A204.1 (cell line): ENCODE data around the gene GDAP1L1.
"Not testable (repeated sequence)": the region's sequence is repeated elsewhere in the genome, so short reads cannot be mapped to it uniquely, and the experiment has no call there.

Experiments used
- FAIRE-seq: peaks from 2 replicates; lab custom pipeline; 2012; peaks lifted over from hg19 to GRCh38; lab: Jason Lieb, UNC

Gene GDAP1L1

GRCh38 chr20:44221368-44221954 is 25.6 kb upstream of the GDAP1L1 start:
- no peak for FAIRE-seq

GRCh38 chr20:44222027-44222426 is 25.1 kb upstream of the GDAP1L1 start:
- FAIRE-seq, result no peak

- no peak for FAIRE-seq
These were observed 24.3 kb upstream of the GDAP1L1 start for GRCh38 chr20:44222633-44223368.

DNA sequence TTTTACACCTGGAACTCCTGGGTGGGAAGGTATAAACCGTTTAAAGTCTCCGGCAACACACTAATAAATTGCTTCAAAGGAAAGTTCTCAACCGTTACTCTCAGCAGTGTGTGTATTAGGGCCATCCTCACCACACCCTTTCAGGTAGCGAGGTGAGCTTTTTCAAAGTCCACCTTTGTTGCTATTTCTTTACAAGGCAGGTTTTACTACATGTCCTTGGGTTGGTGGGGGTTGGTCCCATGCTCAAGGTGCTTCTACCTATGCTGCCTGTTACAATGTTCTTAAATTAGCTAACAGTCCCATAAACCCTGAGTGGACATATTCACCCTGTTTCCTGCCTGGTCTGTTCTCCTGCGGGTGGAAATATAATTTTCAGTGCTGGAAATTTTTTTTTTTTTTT is 23.4 kb upstream of the GDAP1L1 start:
- no peak for FAIRE-seq

- no peak for FAIRE-seq
These were observed 22.5 kb upstream of the GDAP1L1 start for GRCh38 chr20:44224637-44225036.

- no peak for FAIRE-seq
These were observed 18.4 kb upstream of the GDAP1L1 start for GRCh38 chr20:44228465-44229258.

- FAIRE-seq, result no peak
These were observed 15.9 kb upstream of the GDAP1L1 start for GRCh38 chr20:44231193-44231592.

- no peak for FAIRE-seq
These were observed 15.2 kb upstream of the GDAP1L1 start for GRCh38 chr20:44231713-44232468.

GRCh38 chr20:44232469-44232856 is 14.6 kb upstream of the GDAP1L1 start:
- peak; percentile 70 for FAIRE-seq

GRCh38 chr20:44233436-44234016 is 13.6 kb upstream of the GDAP1L1 start:
- no peak for FAIRE-seq

DNA sequence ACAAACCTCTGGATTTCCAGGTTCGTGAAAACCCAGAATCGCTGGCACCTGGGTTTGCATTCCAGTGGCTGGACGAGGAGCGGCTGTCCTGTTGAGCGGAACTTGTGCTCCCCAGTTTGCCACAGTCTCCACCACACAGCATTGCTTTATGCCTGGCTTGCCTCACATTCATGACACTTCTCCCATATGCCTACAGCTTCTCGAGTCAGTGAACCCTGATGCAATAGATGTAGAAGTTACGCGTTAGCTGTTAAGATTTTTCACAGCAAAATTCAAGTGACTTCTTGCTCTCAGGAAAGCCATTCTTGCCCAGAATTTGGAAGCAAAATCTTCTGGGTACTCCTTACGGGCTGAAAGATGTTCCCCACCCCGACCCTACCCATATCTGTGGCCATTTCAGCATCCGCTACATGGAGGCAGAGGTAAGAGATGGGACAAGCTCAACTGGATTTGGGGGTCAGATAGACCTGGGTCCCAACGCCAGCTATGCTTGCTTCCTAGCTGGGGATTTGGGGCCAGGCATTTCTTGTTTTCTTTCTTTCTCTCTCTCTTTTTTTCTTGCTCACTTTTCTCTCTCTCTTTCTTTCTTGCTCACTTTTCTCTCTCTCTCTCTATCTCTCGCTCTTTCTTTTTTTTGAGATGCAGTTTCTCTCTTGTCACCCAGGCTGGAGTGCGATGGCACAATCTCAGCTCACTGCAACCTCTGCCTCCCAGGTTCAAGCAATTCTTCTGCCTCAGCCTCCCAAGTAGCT is 12.4 kb upstream of the GDAP1L1 start:
- FAIRE-seq, result no peak

GRCh38 chr20:44235702-44236101 is 11.4 kb upstream of the GDAP1L1 start:
- FAIRE-seq, result no peak

GRCh38 chr20:44236840-44237239 is 10.3 kb upstream of the GDAP1L1 start:
- FAIRE-seq, result not testable (repeated sequence)

DNA sequence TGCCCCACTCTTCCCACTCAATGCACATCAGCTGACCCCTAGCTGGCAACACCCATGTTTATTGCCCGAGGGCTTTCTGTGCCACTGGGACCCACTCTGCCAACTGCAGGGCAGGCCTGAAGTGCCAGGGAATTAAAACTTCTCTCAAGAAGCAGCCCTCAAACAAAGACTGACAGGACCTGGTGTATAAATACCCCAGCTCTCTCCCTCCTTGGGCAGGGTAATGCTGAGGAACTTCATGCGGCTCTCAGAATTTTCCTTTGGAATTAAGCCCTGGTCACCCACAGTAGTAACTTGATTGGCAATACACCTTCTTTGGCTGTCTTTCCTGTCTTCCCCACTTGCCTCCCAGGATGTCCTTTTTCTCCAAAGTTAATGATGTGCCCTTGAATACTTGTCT is 5.3 kb upstream of the GDAP1L1 start:
- FAIRE-seq, result no peak

DNA sequence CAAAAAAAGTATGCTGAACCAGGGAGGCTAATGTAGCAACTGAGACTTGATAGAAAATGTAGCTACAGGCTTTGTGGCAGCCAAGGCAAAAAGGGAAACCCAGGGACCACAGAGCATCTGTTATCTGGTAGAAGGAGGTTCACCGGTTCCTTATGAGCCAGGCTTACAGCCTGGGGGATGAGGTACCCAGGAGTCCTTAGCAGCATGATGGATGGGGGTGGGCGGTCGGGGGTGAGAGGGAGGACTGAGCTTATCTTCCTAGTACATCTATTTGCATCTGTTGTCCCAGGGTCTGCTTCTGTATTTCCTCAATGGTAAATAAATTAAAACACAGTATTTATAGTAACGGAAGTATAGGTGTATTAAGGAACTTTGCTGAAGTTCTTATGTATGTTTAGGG is 1.1 kb upstream of the GDAP1L1 start:
- FAIRE-seq, result no peak

GRCh38 chr20:44247586-44248409 is 690 bp downstream of the GDAP1L1 start:
- no peak for FAIRE-seq

- no peak for FAIRE-seq
These were observed 1.3 kb downstream of the GDAP1L1 start for GRCh38 chr20:44248410-44248759.

DNA sequence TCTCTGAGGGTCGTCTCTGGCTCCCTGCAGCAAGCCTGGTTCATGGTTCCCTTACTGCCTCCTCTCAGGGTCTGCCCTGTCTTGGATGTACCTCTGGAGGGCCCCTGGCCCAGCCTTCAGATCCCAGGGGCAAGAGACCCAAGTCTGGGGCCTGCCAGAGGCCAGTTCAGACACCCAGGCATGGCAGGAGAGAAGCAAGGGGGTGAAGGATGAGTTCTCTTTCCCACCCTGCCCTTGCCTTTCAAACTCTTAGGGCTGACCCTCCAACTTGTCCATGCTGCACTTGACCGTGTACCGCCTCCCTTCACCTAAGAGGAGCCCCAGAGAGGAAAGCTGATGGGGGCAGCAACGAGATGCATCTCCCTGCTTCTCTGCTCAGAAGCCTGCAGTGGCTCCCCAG is 4.2 kb downstream of the GDAP1L1 start:
- FAIRE-seq, result no peak

DNA sequence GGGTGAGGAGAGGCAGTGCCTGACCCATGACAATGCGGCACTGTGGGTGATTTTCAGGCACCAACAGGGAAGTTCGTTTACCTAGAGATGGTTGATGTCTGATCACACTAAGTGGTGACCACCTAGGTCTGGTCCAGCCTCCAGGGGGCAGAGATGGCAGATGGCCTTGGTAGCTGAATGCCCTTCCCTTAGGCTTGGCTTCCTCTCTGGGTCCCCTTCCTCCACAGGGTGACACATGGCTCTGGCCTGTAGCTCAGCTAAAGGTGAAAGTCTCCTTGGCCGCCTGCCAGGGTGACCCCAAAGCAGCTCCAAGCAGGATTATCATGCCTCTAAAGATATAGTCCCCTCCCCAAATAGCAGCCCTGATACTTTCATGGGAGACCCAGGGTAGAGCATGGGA is 6.4 kb downstream of the GDAP1L1 start:
- FAIRE-seq, result no peak

- FAIRE-seq, result no peak
These were observed 7.0 kb downstream of the GDAP1L1 start for GRCh38 chr20:44254073-44254472.

GRCh38 chr20:44255942-44256341 is 8.8 kb downstream of the GDAP1L1 start:
- no peak for FAIRE-seq
